ENCODE data around the gene GALNT17. TPM values are rescaled to one million over a fixed set of nuclear protein-coding genes. Genes with fewer than 3 reads are reported as not detected.

Gene GALNT17
- total and polyA plus RNA-seq, 12 donors = 0.94 to 37.5 (median 8.1) TPM

- TF ChIP-seq POLR2A (IDR thresholded peaks at IDR 0.05) (no peak), CTCF (IDR thresholded peaks at IDR 0.05) (no peak)
- intact Hi-C loops (cut with DNase I) = no loop called here
- Histone ChIP-seq H3K36me3 (replicated peaks in 1 of 2) (no peaks in the 10 kb centered on the region), H3K9me3 (replicated peaks in 1 of 3) (no peaks in the 10 kb centered on the region), H3K27ac (no peak overlapping the region), H3K4me1 (replicated peaks in 1 of 2) (no peaks in the 10 kb centered on the region), H3K4me3 (no peak overlapping the region), H3K27me3 (no peaks in the 10 kb centered on the region)
- no peak for DNase-seq
- 42 to 65% (median 61%) methylated on average over 1 of the region's 1 CpG for WGBS, 4 donors
These were observed 559.6 kb downstream of the GALNT17 start for GRCh38 chr7:71691538-71691937.

GRCh38 chr7:71694665-71695064, 562.7 kb downstream of the GALNT17 start:
- 78 to 92% (median 85%) methylated on average over 4 to 6 of the region's 6 CpGs for WGBS, 4 donors
- peak in 1 of 7 donors; percentile 11 for DNase-seq
- no peaks in the 10 kb centered on the region for H3K9me3 ChIP-seq (replicated peaks in 1 of 3)
- H3K27me3 ChIP-seq = no peaks in the 10 kb centered on the region
- no peak overlapping the region for H3K27ac ChIP-seq
- TF ChIP-seq POLR2A (IDR thresholded peaks at IDR 0.05) (no peak), CTCF (IDR thresholded peaks at IDR 0.05) (no peak)
- no peaks in the 10 kb centered on the region for H3K36me3 ChIP-seq (replicated peaks in 1 of 2)
- H3K4me1 ChIP-seq (replicated peaks in 1 of 2) = no peaks in the 10 kb centered on the region
- no peak overlapping the region for H3K4me3 ChIP-seq
- intact Hi-C loops (cut with DNase I) = no loop called here

- Histone ChIP-seq H3K27ac (no peak overlapping the region), H3K36me3 (replicated peaks in 1 of 2) (no peaks in the 10 kb centered on the region), H3K4me1 (replicated peaks in 1 of 2) (no peaks in the 10 kb centered on the region), H3K9me3 (replicated peaks in 1 of 3) (no peaks in the 10 kb centered on the region), H3K4me3 (no peak overlapping the region), H3K27me3 (no peaks in the 10 kb centered on the region)
- TF ChIP-seq CTCF (IDR thresholded peaks at IDR 0.05) (no peak), POLR2A (IDR thresholded peaks at IDR 0.05) (no peak)
- intact Hi-C loops (cut with DNase I) = no loop called here
- 91 to 98% (median 92%) methylated on average over 2 of the region's 2 CpGs for whole genome bisulfite sequencing, 4 donors
- peak in 1 of 7 donors; percentile 2 for DNase-seq
These were observed 563.2 kb downstream of the GALNT17 start for GRCh38 chr7:71695186-71695585.

GRCh38 chr7:71696511-71696910, 564.6 kb downstream of the GALNT17 start:
- Histone ChIP-seq H3K9me3 (replicated peaks in 1 of 3) (no peaks in the 10 kb centered on the region), H3K36me3 (replicated peaks in 1 of 2) (no peaks in the 10 kb centered on the region), H3K27me3 (no peaks in the 10 kb centered on the region), H3K4me3 (no peak overlapping the region), H3K4me1 (replicated peaks in 1 of 2) (no peaks in the 10 kb centered on the region), H3K27ac (no peak overlapping the region)
- DNase-seq = no peak
- TF ChIP-seq POLR2A (IDR thresholded peaks at IDR 0.05) (no peak), CTCF (IDR thresholded peaks at IDR 0.05) (no peak)
- intact Hi-C loops (cut with DNase I) = no loop called here
- 82 to 92% (median 83%) methylated on average over 2 of the region's 2 CpGs for WGBS, 4 donors
